Stimulated activated CD4-positive, alpha-beta T cell treated with anti-CD3 and anti-CD28 coated beads, Interleukin-15, amount 100 ng/mL, for 1 hour (primary cell): Measurements from ENCODE around the gene RAB39B.
A peak's percentile ranks its signal among the peaks of the same experiment; 100 is the strongest.
"Not testable (repeated sequence)": the region's sequence is repeated elsewhere in the genome, so short reads cannot be mapped to it uniquely, and the experiment has no call there.

Source experiments
- DNase-seq, 2 donors: peaks; one replicate each; pipeline ENCODE4 v3.0.0-alpha.2; 2020; ENCODE audit warnings: low read depth in 1 of 2, low spot score in 1 of 2

RAB39B gene

DNA sequence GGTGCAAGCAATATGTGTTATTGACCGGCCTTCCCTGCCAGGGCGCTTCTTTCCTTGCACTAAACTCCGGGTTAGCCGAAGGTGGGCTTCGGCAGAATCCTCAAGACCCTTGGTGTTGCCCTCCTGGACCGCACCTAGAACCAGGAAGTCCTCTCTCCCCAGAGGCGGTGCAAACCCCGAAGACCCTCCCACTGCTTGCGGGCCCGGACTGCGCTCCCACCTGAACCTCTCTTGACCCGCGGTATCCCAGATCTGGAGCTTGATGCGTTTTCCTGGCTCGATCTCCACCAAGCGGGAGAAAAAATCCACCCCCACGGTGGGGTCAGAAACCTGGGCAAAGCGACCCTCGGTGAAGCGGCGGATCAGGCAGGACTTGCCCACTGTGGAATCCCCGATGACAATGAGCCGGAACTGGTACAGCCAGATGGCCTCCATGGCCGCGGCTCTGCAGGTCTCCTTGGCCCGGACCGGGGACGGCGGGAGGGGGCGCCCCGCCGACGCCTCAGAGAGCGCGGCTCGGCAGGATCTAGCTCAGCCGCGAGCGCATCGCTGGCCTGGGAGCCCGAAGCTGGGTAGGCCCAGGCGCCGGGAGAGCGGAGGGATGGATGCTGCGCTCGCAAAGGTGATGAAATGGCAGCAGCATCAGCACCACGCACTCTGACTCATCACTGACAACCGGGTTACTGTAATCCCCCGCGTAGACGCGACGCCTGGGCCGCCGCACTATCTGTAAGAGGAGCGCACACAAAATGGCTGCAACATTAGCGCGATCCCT is at the start of gene RAB39B:
RAB39B (minus strand) TSS at position 638 of the 775 bp plus-strand sequence; CDS start at position 435, 203 bp downstream.
- peak; percentile 23 to 41 for DNase-seq

- no peak for DNase-seq
These were observed 49.5 kb upstream of the RAB39B start for GRCh38 chrX:155313766-155314165.

DNA sequence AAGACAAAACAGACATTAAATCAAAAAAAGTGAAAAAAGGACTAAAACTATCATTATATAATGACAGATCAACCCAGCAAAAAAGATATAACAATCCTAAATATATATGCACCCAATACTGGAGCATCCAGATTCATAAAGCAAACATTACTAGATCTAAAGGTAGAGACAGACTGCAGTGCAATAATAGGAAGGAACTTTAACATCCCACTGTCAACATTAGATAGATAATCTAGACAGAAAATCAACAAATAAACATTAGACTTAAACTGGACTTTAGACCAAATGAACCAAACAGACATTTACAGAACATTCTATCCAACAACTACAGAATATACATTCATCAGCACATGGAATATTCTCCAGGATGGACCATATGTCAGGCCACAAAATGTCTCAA is 29.5 kb upstream of the RAB39B start:
- no peak for DNase-seq

DNA sequence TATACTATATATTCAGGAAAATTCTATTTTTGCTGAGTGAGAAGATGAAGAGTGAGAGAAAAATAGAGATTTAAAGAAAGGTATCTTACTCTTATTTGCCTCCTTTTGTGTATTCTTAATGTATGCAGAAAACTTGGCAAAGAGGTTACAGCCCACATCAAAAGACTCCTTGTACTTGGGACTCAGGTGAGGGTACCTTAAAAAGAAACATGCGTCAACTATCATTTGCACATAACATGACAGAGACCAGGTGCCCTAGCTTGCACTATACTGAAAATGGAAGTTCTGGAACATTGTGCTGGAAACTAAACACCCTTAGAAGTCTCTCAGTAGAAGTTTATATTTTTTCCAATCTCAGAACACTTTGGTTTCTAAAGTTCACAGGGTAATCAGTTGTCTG is 15.6 kb upstream of the RAB39B start:
- no peak for DNase-seq

DNA sequence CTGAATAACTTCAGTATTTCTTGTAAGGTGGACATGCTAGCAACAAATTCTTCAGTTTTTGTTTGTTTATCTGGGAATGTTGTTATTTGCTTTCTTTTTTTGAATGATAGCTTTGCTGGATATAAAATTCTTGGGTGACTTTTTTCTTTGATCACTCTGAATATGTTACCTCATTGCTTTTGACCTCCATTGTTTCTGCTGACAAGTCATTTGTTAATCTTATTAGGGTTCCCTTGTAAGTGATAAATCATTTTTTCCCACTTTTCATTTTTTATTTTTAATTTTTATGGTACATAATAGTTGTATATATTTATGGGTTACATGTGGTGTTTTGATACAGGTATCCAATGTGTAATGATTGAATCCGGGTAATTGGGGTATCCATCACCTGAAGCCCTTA is 6.7 kb upstream of the RAB39B start:
- no peak for DNase-seq

DNA sequence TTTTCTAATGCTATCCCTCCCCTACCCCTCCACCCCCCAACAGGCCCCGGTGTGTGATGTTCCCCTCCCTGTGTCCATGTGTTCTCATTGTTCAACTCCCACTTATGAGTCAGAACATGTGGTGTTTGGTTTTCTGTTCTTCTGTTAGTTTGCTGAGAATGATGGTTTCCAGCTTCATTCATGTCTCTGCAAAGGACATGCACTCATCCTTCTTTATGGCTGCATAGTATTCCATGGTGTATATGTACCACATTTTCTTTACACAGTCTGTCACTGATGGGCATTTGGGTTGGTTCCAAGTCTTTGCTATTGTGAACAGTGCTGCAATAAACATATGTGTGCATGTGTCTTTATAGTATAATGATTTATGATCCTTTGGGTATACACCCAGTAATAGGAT is 3.7 kb upstream of the RAB39B start:
- DNase-seq = not testable (repeated sequence)

DNA sequence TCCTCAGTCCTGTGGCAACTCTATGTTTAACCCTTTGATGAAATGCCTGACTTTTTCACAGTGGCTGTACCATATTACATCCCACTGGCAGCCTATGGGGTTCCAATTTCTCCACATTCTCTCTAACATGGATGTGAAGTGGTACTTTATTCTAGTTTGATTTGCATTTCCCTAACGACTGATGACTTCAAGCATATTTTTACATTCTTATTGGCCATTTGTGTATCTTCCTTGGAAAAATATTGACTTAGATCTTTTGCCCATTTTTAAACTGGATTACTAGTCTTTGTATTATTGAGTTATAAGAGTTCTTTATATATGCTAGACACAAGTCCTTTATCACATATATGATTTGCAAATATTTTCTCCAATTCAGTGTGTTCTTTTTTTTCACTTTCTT is 2.1 kb upstream of the RAB39B start:
- no peak for DNase-seq

GRCh38 chrX:155262970-155263754 is 1.1 kb downstream of the RAB39B start:
- DNase-seq = no peak

DNA sequence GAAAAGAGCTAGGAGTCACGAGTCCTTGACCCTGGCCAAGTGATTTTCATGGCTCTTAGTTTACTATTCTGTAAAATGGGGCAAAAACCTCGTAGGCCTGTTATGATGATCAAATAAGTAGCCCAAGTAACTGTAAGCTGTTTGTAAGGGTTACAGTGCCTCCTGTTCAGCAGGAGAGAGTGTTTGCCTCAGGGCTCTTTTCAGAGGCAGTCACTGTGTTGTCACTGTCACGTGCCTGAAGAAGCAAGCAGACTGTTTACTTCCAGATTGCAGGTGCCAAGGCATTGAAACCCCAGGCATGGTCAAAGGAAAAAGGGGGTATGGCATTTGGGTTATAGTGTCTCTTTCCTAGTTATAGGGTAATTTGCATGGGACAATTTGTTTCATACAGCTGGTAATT is 4.5 kb downstream of the RAB39B start:
- no peak for DNase-seq

DNA sequence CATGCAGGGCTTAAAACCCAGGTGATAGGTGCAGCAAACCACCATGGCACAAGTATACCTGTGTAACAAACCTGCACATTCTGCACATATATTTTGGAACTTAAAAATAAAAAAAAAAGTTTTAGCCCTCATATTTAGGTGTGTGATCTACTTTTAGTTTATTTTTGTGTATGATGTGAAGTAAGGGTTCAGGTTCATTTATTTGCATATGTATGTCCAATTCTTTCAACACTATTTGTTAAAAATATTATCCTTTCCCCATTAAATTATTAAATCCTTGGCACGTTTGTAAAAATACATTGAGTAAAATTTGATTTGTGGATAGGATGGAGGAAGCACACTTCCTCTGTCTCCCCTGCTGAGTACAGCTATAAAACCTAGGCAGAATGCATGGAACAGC is 12.9 kb downstream of the RAB39B start:
- no peak for DNase-seq

- DNase-seq = no peak
These were observed 16.8 kb downstream of the RAB39B start for GRCh38 chrX:155247497-155247896.

GRCh38 chrX:155246748-155247147 is 17.5 kb downstream of the RAB39B start:
- DNase-seq = no peak

DNA sequence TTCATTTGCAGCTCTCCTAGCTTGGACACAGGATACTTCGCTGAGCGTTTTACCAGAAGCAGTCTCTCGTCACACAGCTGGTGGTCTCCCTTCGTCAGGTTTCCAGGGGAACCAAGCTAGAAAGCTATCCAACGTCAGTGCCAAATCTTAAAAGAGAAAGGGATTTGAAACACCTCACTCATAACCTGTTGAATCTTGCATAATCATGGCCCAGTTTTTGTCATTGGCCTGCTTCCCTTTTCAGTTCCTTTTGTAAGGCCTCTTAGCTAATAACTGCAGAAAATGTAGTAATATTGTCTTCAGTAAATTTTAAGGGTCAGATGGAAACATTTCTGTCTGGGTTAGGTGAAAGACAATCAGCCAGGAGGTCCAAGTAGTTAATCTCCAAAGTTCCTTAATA is 22.0 kb downstream of the RAB39B start:
- DNase-seq = no peak

DNA sequence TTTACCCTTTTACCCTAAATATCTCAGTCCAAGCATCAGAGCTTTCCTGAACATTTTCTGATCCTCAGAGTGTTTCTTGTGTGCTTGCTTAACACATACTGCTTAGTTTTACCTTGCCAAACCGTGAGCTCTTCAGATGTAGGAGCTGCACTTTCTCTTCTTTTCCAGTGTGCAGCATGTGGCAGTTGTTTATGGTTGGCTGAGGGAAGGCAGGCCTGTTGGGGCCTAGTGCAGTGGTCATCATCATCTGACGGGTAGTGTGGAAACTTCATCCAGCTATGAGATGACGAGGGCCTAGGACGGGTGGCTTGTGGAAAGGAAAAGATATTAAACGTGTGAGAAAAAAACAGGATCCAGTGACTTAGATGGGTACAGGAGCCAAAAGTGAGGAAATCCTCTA is 26.6 kb downstream of the RAB39B start:
- DNase-seq = no peak

DNA sequence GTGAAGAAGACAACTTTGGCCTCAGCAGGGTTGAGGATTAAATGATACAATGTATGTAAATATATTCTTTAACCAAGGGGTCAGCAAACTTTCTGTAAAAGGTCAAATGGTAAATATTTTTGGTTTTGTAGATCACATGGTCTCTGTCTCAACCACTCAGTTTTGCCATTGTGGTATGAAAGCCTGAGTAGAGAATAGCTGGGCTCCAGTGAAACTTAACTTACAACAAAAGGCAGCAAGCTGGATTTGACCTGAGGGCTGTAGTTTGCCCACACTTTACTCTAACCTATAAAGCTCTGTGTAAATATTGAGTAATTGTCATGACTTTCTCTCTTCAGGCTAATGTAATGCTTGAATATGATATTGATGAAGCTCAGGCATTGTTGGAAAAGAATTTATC is 28.4 kb downstream of the RAB39B start:
- no peak for DNase-seq

DNA sequence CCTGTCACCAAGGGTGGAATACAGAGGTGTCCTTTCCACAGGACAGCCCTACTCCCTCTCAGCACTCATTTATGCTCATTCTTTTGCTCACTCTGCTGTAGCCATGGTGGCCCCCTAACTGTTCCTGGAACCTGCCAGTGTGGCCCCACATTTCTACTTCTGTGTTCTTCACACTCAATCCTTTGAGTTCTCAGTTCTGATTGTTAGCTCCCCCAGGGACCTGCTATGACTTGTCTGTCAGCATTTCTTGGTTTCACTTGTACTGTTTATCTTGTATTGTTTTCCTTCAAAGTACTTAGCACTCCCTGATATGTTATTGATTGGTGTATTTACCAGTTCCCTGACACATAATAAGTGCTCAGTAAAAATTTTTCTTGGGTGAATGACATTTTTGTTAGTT is 33.1 kb downstream of the RAB39B start:
- DNase-seq = no peak

DNA sequence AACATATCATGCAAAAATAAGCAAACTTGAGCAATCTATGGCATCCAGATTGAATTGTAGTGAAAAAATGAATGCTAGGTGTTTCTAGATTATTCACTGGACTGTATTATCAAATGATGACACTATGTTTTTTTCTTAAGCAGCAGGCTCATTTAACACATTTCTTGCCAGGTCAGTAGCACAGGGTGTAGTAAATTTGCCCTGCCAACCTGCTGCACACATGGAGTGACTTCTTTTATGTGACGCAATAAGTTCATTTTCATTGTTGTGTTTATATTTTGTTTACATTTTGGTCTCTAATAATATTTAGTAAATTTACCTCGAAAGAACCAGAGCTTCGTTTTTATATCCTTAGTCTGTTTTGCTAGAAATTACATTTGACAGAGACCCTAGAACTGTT is 38.5 kb downstream of the RAB39B start:
- no peak for DNase-seq

- not testable (repeated sequence) for DNase-seq
These were observed 40.5 kb downstream of the RAB39B start for GRCh38 chrX:155223746-155224145.

DNA sequence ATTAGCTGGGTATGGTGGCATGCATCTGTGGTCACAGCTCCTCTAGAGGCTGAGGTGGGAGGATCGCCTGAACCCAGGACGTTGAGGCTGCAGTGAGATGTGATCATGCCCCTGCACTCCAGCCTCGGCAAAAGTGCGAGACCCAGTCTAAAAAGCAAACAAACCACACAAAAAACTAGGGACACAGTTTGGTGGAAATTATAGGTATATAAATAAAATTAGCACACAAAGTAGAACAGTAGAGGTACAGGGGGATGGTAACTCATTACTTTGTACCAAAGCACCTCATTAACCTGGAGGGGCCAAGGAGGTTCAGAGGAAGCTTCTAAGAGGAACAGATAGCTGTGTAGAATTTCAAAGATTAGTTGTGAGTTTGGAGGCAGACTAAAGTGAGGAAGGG is 42.9 kb downstream of the RAB39B start:
- DNase-seq = no peak

DNA sequence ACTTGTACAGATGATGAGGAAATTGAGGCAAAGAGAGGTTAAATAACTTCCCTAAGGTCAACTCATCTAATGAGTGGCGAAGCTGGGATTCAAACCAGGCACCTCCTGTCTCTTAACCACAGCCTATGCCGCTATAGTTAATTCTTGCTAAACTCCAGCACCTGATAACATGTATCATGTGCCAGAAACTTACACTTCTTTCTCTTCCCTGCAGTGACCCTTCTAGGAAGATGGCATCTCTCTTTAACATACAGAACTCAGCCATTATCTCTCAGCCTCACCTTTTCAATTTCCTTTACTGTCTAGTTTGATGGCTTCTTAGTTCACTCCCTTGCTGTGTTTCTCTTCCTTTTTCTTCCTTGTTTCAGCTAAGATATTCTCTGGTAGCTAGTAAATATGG is 45.5 kb downstream of the RAB39B start:
- no peak for DNase-seq

DNA sequence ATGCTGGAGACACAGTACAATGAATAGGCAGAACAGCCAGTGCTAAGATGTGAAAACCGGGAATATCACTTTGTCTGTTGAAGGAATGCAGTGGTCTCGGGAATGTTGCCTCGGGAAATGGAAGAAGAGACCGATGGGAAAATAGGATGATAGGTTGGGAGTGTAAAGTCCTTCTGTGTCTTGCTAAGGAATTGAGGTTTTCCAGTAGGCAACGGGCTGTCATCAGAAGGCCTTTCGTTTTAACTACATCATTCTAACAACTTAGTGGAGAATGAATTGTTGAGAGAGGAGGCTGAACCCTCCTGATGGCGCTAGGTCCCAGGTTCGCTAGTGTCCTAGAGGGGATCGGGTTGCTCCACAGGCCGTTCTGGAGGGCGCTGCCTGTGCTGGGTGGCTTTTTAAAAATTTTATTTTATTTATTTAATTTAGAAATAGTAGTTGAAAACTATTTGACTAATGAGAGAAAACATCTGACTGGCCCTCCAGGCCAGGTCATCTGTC is 47.3 kb downstream of the RAB39B start:
- no peak for DNase-seq

- DNase-seq = peak; percentile 65 to 69
These were observed 47.9 kb downstream of the RAB39B start, which contains the start of gene VBP1 for GRCh38 chrX:155216179-155216939. TSS of gene VBP1 (plus strand) at chrX:155216460. CDS start at chrX:155216483, 23 bp downstream.
